ENCODE measurements around the gene SPG11.

The SPG11 gene

GRCh38 chr15:44541282-44541958 is 122.0 kb downstream of the SPG11 start:
- TF ChIP-seq ZFX (IDR thresholded peaks at IDR 0.05; ENCODE audit: borderline replicate concordance) (no peak), CTCF (IDR thresholded peaks at IDR 0.05) (no peak)
- H3K27ac ChIP-seq: no peak overlapping the region

- H3K27ac ChIP-seq: peak overlapping the region; percentile 96
- no peak for TF ChIP-seq CTCF (IDR thresholded peaks at IDR 0.05)
- TF ChIP-seq ZFX (IDR thresholded peaks at IDR 0.05; ENCODE audit: borderline replicate concordance): no peak
Observed at GRCh38 chr15:44537735-44538240, 125.7 kb downstream of the SPG11 start.

GRCh38 chr15:44536962-44537734 is 126.3 kb downstream of the SPG11 start, which contains the start of gene EIF3J:
Gene EIF3J, plus strand, starts transcription at chr15:44537147. Its CDS starts 48 bp downstream, at chr15:44537195.
- peak within 1 kb of the TSS; percentile 96 for H3K27ac ChIP-seq
- TF ChIP-seq CTCF (IDR thresholded peaks at IDR 0.05): no peak
- TF ChIP-seq ZFX (IDR thresholded peaks at IDR 0.05; ENCODE audit: borderline replicate concordance): no peak

- TF ChIP-seq ZFX (IDR thresholded peaks at IDR 0.05; ENCODE audit: borderline replicate concordance) (no peak), CTCF (IDR thresholded peaks at IDR 0.05) (peak; percentile 49)
- peak overlapping the region; percentile 96 for H3K27ac ChIP-seq
Observed at GRCh38 chr15:44536302-44536961, 127.0 kb downstream of the SPG11 start.

- TF ChIP-seq CTCF (IDR thresholded peaks at IDR 0.05) (no peak), ZFX (IDR thresholded peaks at IDR 0.05; ENCODE audit: borderline replicate concordance) (no peak)
- peak overlapping the region; percentile 96 for H3K27ac ChIP-seq
Observed at GRCh38 chr15:44535523-44536301, 127.8 kb downstream of the SPG11 start.

GRCh38 chr15:44535092-44535491 is 128.4 kb downstream of the SPG11 start:
- H3K27ac ChIP-seq: no peak overlapping the region
- no peak for TF ChIP-seq ZFX (IDR thresholded peaks at IDR 0.05; ENCODE audit: borderline replicate concordance)
- no peak for TF ChIP-seq CTCF (IDR thresholded peaks at IDR 0.05)
